WERI-Rb-1 (cell line): ENCODE results near the gene LIPN.

Source experiments
- DNase-seq: peaks from one replicate; pipeline ENCODE4 v3.0.0-alpha.2; 2020
- H3K27ac ChIP-seq: fragments of 250-450 bp; sonication (Bioruptor Pico); 2 replicates; pipeline ENCODE4 v1.5.1; 2020; ENCODE audit warnings: mild to moderate bottlenecking, moderate library complexity
- H3K27me3 ChIP-seq: fragments of 250-450 bp; sonication (Bioruptor Pico); 2 replicates; pipeline ENCODE4 v1.5.1; 2021; ENCODE audit warnings: mild to moderate bottlenecking, low read depth, moderate library complexity; ENCODE audit not compliant: insufficient read depth, severe bottlenecking
- H3K36me3 ChIP-seq: fragments of 250-450 bp; sonication (Bioruptor Pico); 2 replicates; pipeline ENCODE4 v1.5.1; 2020; ENCODE audit warnings: mild to moderate bottlenecking, moderate library complexity
- H3K4me3 ChIP-seq: 2 replicates; pipeline ENCODE4 v1.5.1; 2011; ENCODE audit warnings: low read depth, mild to moderate bottlenecking, control low read depth, low read length
- H3K9me3 ChIP-seq: fragments of 250-450 bp; sonication (Bioruptor Pico); 2 replicates; pipeline ENCODE4 v1.5.1; 2021; ENCODE audit warnings: mild to moderate bottlenecking, moderate library complexity; ENCODE audit not compliant: severe bottlenecking
- TF ChIP-seq, protein P1 (sequence below): IDR thresholded peaks from 2 replicates; pipeline ENCODE4 v1.5.1; 2011; ENCODE audit warnings: low read depth, mild to moderate bottlenecking, control low read depth, inconsistent platforms, low read length

Gene LIPN, protein sequence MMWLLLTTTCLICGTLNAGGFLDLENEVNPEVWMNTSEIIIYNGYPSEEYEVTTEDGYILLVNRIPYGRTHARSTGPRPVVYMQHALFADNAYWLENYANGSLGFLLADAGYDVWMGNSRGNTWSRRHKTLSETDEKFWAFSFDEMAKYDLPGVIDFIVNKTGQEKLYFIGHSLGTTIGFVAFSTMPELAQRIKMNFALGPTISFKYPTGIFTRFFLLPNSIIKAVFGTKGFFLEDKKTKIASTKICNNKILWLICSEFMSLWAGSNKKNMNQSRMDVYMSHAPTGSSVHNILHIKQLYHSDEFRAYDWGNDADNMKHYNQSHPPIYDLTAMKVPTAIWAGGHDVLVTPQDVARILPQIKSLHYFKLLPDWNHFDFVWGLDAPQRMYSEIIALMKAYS

DNA sequence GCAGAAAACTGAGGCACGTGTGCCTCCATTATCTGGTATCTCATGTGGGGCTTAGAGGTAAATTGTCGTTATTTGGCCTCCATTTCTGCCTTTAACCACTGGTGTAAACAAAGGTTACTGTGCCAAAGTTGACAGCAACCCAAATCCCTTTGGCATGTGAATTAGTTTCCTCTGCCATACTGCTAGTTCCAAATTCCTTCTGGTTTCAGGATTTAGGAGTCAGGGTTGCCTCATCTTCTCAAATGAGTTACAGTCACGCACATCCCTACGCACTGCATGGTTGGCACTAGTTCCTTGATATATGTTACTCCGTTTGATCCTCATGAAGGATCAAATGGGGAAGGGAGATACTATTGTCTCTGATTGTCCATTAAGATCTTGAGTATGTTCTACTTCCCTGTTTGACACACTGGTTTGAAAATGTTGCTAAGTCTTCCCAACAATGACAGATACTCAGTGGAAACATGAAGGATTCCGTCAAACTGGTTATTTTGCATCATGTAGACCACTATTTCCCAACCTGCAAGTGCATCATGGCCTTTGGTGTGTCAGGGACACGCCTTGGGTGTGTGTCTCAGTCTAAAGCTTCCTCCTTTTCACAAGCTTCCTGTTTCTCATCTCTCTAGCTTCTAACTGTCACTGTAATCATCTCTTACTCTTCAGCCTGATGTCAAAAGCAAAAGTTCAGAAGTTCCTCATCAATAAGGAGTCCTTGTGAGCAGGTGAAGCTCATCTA is at the start of gene LIPN:
LIPN (plus strand) TSS at position 655 of the 736 bp plus-strand sequence. CDS start 1,386 bp downstream, outside the sequence.
- DNase-seq: no peak
- Histone ChIP-seq H3K4me3 (no peak within 1 kb of the TSS), H3K27ac (no peak within 1 kb of the TSS)

DNA sequence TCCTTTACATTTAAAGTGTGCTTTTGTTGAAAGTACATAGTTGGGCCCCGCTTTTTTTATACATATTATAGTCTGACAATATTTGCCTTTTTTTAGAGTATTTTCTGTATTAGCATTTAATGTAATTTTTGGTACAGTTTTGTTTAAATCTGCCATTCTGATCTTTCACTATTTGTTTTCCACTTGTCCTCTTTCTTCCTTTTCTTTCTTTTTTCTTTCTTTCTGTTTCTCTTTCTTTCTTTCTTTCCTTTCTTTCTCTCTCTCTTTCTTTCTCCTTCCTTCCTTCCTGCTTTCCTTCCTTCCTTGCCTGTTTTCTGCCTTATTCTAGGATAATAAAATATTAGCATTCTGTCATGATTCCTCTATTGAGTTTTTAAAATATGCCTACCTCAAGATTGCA is 44.3 kb upstream of the LIPN start:
- DNase-seq: no peak
- Histone ChIP-seq H3K9me3 (no peaks in the 10 kb centered on the region), H3K4me3 (no peak overlapping the region), H3K27me3 (no peaks in the 10 kb centered on the region), H3K36me3 (no peaks in the 10 kb centered on the region), H3K27ac (no peak overlapping the region)
- TF ChIP-seq, protein P1, sequence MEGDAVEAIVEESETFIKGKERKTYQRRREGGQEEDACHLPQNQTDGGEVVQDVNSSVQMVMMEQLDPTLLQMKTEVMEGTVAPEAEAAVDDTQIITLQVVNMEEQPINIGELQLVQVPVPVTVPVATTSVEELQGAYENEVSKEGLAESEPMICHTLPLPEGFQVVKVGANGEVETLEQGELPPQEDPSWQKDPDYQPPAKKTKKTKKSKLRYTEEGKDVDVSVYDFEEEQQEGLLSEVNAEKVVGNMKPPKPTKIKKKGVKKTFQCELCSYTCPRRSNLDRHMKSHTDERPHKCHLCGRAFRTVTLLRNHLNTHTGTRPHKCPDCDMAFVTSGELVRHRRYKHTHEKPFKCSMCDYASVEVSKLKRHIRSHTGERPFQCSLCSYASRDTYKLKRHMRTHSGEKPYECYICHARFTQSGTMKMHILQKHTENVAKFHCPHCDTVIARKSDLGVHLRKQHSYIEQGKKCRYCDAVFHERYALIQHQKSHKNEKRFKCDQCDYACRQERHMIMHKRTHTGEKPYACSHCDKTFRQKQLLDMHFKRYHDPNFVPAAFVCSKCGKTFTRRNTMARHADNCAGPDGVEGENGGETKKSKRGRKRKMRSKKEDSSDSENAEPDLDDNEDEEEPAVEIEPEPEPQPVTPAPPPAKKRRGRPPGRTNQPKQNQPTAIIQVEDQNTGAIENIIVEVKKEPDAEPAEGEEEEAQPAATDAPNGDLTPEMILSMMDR: no peak

More for the DNA sequence above, at the start of gene LIPN:
- H3K36me3 ChIP-seq: no peaks in the 10 kb centered on the region
- no peaks in the 10 kb centered on the region for H3K9me3 ChIP-seq
- TF ChIP-seq, protein P1: no peak
- no peaks in the 10 kb centered on the region for H3K27me3 ChIP-seq

DNA sequence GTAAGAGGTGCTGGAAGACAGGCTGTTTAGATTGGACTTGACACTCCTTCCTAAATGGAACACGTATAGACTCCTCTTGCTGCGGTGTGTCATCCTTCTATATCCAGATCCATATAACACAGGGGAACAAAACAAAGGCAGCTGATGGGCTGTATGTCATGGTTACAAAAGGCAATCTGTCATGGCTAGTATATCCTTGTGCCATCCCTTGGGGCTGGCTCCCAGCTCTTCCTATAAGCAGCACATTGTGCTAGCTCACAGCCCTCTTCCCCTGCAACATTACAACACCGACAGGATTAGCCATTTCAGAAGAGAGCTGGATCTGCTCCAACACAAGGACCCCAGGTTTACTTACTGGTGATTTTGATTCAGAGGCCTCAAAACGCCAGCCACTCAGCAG is 38.4 kb upstream of the LIPN start:
- Histone ChIP-seq H3K27me3 (no peaks in the 10 kb centered on the region), H3K36me3 (no peaks in the 10 kb centered on the region), H3K27ac (no peak overlapping the region), H3K9me3 (no peaks in the 10 kb centered on the region), H3K4me3 (no peak overlapping the region)
- DNase-seq: no peak
- TF ChIP-seq, protein P1: no peak

DNA sequence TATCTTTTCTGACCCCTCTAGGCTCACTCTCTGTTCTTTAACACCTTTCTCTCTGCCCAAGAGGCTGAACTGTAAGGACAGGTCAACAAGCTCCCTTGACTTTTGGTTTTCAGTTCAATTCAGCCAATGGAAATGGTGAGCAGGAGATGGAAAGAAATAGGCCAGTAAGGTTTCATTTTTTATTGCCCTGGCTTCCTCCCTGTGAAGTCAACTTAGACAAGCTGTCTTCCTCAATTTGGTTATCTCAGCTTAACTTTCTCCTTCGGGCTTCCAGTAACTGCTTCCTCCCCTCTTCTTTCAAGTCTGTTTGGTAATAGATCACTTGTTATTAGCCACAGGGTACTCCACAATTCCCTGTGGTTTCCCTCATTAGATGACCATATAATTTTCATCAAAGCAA is 34.0 kb upstream of the LIPN start:
- DNase-seq: no peak

DNA sequence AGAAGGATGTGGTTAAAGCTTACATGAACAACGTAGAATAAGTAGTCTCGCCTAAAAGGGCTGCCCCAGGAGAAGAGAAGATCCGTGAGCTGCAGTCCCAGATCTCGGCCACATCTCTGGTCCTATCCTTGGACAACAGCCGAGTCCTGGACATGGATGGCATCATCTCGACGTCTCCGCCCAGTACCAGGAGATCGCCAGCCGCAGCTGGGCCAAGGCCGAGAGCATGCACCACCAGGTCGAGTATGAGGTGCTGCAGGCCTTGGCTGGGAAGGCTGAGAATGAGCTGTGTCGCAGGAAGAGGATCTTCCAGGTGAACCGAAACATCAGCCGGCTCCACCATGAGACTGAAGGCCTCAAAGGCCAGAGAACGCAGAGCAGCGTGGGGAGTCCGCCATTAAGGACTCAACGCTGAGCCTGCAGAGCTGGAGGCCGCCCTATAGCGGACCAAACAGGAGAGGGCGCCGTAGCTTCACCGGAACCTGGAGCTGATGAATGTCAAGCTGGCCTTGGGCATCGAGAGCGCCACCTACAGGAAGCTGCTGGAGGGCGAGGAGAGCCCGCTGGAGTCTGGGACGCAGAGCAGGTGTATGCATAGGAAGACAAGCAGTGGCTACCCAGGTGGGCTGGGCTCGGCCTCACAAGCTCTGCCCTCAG is 31.6 kb upstream of the LIPN start:
- TF ChIP-seq, protein P1: peak; percentile 78
- DNase-seq: peak; percentile 61

More for the DNA sequence above, 34.0 kb upstream of the LIPN start:
- Histone ChIP-seq H3K27ac (no peak overlapping the region), H3K36me3 (no peaks in the 10 kb centered on the region), H3K4me3 (no peak overlapping the region), H3K9me3 (no peaks in the 10 kb centered on the region), H3K27me3 (no peaks in the 10 kb centered on the region)
- TF ChIP-seq, protein P1: no peak

More for the DNA sequence above, 31.6 kb upstream of the LIPN start:
- no peaks in the 10 kb centered on the region for H3K36me3 ChIP-seq
- no peaks in the 10 kb centered on the region for H3K27me3 ChIP-seq
- no peaks in the 10 kb centered on the region for H3K9me3 ChIP-seq
- no peak overlapping the region for H3K27ac ChIP-seq
- no peak overlapping the region for H3K4me3 ChIP-seq
